DOHH2 (cell line): Measurements from ENCODE around the gene SNX5.

ENCODE experiments used
- CTCF ChIP-seq: fragments of 200-600 bp; sonication (generic); IDR thresholded peaks from one replicate; pipeline ENCODE4 v1.5.1; 2014; ENCODE audit warnings: antibody characterized with exemption, mild to moderate bottlenecking, low read depth, low read length; ENCODE audit not compliant: poor library complexity, severe bottlenecking
- EZH2phosphoT487 ChIP-seq: fragments of 200-600 bp; sonication (generic); IDR thresholded peaks from 2 replicates; pipeline ENCODE4 v1.6.1; 2017; ENCODE audit warnings: borderline replicate concordance, mild to moderate bottlenecking, antibody characterized with exemption, low read length, moderate library complexity, mixed read lengths

DNA sequence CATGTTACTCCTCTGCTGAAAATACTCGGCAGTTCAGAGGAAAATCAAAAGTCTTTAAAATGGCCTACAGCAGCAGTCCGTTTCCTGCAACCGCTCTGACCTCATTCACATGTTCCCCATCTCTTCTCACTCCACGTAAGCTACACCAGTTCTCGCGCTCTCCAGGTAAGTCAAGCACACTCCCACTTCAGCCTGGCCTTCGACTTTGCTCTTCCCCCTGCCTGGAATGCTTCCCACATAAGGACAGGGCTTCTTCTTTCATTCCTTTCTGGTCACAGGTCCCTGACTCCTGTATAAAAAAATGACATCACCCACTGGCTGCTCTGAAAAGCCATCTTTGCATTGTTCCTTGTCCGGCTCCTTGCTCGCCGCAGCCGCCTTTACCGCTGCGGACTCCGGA lies 42.9 kb upstream of the SNX5 start:
- TF ChIP-seq CTCF (no peak), EZH2phosphoT487 (no peak)
